GM18498 (cell line): ENCODE measurements around the gene CR1.
A peak's percentile ranks its signal among the peaks of the same experiment; 100 is the strongest.
"Not testable (repeated sequence)": the region's sequence is repeated elsewhere in the genome, so short reads cannot be mapped to it uniquely, and the experiment has no call there.

ENCODE experiments used
- ATAC-seq: cut with Tn5 transposase; IDR thresholded peaks from one replicate; pipeline ENCODE4 v1.9.1; 2021; ENCODE audit warnings: mild to moderate bottlenecking, moderate library complexity; ENCODE audit not compliant: unreplicated experiment

CR1 gene

DNA sequence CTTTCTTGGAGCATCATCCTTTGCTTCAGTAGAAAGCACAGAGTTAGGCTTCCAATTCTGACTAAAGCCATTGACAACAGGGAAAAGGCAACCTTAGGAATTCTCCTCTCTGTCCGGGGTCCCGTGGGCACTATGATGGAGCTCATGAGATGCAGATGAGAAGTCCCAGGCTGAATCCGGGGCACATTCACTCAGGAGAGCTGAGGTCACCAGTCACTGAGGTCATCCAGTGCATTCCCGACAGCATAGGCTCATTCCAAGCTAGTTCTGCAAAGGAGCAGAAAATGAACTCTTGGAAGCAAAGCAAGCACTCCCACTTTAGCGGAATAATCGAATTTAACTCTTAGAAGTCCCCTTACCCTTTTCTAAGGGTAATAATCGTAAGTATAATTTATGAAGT is 6.8 kb downstream of the CR1 start:
- no peak for ATAC-seq

DNA sequence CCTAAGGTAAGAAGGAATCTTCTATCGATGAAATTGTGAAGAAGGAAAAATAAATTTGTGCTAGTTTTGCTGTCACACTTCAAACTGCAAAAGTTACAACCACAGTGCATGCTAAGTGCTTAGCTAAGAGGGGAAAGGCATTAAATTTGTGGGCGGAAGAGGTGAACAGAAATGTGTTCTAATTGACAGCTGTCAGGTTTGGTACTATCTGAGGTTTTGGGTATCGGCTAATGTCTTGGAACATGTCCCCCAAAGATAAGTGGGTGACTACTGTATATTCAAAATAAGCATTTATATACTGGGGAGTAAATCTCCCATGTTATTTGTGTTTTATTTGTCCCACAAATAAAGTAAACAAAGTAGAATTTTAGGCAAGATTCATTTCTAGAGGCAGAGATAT is 8.0 kb downstream of the CR1 start:
- no peak for ATAC-seq

DNA sequence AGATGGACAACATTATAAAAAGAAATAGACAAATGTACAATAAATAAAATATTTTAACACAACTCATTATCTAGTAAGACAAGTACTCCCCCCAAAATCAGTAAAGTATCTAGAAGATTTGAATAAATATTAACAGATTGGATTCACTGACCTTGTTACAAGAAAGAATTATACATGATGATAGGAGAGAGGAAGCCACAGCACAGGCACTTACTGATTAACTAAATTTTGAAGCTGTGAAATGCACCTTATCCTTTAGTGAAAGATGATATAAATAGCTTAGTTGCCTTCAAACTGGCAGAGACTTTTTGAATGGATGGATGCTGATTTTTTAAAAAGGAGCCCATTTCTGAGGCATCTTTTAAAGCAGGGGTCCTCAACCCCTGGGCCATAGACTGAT is 8.5 kb downstream of the CR1 start:
- no peak for ATAC-seq

DNA sequence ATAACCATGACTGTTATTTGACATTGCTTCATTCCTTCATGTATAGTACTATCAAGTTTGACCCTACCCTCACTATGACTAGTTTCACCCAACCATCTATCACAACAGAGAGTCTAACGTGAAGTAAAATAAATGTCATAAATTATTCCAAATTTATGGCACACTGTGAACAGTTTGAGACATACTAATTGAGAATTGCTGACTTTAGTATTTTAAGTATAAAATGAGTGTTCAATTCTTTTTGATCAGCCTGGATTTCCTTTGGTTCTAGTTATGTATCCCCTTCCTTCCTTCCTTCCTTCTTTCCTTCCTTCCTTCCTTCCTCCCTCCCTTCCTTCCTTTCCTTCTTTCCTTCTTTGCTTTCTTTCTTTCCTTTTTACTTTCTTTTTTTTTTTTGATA is 14.5 kb downstream of the CR1 start:
- no peak for ATAC-seq

DNA sequence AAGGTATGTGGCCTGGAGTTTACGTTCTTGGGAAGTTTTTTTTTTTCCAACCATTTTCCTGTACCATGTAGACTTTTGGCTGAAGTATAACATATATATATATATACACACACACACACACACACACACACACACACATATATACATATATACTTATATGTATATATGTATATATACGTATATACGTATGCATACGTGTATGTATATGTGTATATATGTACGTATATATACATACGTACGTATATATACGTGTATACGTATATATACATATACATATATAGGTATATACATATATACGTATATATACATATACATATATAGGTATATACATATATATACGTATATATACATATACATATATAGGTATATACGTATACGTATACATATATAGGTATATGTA is 18.9 kb downstream of the CR1 start:
- no peak for ATAC-seq

DNA sequence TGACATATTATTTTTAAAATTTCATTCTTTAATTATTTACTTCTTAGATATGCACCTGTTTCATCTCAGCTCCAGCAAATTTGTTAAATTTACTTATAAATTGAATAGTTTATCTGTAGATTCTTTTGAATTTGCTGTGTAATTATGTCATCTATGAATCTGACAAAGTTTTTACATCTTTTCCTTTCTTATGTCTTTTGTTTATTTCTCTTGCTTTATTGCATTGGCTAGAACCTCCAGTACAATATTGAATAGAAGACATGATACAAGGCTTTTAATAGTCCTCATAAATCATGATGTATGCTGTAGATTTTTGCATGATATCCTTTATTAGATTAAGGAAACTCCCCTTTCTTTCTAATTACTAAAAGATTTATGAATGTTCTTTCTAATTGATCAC is 20.8 kb downstream of the CR1 start:
- no peak for ATAC-seq

DNA sequence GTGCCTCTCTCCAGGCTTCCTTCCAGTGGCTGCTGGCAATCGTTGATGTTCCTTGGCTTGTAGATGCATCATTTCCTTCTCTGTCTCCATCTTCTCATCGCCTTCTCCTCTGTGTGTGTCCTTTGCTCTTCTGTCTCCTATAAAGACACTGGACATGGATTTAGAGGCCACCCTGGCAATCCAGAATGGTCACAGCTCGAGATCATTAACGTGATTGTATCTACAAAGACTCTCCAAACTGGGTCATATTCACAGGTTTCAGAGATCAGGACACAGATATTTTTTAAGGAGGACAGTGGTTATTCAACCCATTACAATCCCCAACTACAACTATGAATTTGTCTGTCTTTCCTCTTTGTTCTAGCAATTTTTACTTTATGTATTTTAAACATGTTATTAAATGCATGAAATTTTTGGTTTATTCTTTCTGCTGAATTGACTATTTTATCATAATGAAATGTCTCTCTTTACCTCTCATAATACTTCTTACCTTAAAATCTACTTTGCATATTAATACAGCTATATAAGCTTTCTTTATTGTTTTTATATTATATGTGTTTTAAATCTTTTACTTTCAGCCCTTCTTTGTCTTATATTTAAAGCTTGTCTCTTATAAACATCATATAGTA is 22.8 kb downstream of the CR1 start:
- no peak for ATAC-seq

DNA sequence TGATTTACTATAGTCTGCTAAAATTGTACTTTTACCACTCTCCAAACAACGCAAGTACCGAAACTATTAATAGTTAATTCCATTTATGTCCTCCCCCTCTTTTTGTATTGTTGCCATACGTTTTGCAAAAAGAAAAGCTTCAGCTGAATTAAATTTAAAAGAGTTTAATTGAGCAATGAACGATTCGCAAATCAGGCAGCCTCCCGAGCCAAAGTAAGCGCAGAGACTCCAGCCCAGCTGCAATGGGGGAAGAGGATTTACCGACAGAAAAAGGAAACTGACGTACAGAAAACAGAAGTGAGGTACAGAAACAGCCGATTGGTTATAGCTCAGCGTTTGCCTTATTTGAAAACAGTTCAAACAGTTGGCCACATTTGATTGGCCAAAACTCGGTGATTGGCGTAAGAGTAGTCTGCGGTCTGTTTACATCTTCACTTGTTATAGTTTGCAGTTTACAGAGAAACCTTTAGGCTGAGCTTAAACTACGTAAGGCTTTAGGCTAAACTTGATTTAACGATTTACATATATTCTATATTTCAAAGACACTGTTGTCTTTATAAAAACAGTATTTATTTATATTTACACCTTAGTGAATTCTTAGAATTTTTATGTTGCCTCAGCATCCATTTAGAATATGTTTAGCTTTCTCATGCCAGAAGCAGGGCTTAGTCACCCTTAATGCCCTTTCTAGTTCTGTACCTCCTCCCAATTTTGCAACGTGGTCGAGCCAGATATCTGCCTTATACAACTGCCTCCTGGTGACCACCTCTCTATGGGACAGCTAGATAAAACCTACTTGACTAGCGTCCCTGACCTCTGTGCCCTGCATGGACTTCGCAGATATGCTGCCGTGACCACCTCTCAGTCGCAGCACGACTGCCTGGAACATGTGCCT is 23.8 kb downstream of the CR1 start:
- no peak for ATAC-seq

DNA sequence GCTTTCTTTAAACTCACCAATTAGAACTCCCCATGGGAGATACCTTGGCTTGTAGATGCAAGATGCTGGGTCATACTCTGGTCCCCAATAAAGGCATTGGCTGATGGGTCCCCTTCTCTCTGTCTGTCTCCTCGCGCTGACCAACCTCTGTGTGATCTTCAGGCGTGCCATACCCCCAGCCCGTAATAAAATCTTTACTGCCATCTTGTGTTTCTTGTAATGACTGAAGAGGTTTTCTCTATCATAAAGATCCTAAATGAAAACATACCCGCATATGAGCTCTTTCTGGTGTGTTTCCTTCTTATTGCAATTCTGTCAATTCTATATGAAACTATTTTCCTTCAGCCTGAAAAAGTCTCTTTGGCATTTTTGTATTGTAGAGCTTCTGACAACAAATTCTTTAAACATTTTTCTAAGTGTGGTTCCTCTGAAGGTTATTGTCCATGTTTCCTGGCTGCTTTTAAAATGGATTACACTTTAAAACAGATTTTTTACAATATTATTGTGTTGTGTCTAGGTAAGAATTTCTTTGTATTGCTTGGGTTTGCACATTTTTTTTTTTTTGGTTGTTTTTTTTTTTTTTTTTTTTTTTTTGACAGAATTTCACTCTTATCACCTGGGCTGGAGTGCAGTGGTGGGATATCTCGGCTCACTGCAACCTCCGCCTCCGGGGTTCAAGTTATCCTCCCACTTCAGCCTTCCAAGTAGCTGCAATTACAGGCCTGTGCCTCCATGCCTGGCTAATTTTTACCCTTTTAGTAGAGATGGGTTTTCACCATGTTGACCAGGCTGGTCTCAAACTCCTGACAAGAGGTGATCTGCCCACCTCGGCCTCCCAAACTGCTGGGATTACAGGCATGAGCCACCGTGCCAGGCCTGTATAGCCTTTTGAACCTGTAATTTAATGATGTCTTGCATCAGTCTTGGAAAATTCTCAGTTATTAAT is 24.7 kb downstream of the CR1 start:
- not testable (repeated sequence) for ATAC-seq

DNA sequence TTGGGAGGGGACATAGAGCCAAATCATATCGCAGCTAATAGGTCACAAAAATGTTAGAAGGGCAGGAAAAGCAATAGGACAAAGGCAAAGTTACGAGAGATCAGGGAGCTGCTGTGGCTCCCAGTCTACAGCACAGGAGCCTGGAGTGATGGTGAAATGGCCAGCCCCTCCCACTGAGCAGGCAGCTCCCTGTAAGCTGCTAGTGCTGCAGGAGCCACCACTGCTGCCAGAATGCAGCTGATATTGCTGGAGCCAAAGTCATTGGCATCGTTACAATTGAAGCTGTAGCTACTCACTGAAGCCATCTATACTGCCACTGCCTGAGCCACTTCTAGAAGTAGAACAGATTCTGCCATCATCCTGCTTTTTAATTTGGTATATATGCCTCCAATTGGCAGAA is 29.3 kb downstream of the CR1 start:
- ATAC-seq = not testable (repeated sequence)

DNA sequence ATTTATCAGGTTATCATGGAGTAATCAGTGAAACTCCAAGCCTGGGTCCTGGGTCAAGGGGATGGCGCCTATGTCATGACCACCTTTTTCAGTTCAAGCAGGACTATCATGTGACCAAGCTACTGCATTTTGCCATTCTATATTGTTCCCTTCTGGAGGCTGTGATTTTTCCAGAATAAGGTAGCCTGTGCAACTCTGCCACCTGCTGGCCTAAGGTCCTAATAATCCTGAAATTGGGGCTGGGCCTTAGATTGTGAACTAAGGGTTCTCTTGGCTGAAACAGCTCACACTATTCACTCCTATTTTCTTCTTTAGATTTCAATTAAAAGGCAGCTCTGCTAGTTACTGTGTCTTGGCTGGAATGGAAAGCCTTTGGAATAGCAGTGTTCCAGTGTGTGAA is 32.4 kb downstream of the CR1 start:
- not testable (repeated sequence) for ATAC-seq

DNA sequence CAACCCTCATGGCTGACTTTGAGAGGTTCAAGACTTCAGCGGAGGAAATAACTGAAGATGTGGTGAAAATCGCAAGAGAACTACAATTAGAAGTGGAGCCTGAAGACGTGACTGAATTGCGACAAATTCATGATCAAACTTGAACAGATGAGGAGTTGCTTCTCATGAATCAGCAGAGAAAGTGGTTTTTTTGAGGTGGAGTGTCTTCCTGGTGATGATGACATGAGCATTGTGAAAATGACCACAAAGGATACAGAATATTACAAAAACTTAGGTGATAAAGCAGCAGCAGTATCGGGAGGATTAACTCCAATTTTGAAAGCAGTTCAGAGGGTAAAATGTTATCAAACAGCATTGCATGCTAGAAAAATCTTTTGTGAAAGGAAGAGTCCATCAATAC is 40.3 kb downstream of the CR1 start:
- not testable (repeated sequence) for ATAC-seq

DNA sequence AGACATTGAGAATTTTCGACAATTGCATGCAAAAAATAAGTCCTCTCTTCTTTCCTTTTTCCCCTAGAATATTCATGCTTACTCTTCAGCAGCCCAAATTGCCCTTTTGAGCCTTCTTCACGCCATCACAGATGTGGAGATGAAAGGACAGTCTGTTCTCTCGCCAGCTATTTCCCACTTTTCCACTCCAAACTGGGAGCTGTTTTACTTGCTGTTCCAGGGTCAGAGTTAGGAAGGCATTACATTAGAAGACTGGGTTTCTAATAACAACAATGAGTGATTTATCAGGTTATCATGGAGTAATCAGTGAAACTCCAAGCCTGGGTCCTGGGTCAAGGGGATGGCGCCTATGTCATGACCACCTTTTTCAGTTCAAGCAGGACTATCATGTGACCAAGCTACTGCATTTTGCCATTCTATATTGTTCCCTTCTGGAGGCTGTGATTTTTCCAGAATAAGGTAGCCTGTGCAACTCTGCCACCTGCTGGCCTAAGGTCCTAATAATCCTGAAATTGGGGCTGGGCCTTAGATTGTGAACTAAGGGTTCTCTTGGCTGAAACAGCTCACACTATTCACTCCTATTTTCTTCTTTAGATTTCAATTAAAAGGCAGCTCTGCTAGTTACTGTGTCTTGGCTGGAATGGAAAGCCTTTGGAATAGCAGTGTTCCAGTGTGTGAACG is 50.9 kb downstream of the CR1 start:
- not testable (repeated sequence) for ATAC-seq

DNA sequence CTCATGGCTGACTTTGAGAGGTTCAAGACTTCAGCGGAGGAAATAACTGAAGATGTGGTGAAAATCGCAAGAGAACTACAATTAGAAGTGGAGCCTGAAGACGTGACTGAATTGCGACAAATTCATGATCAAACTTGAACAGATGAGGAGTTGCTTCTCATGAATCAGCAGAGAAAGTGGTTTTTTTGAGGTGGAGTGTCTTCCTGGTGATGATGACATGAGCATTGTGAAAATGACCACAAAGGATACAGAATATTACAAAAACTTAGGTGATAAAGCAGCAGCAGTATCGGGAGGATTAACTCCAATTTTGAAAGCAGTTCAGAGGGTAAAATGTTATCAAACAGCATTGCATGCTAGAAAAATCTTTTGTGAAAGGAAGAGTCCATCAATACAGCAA is 58.9 kb downstream of the CR1 start:
- ATAC-seq = not testable (repeated sequence)

DNA sequence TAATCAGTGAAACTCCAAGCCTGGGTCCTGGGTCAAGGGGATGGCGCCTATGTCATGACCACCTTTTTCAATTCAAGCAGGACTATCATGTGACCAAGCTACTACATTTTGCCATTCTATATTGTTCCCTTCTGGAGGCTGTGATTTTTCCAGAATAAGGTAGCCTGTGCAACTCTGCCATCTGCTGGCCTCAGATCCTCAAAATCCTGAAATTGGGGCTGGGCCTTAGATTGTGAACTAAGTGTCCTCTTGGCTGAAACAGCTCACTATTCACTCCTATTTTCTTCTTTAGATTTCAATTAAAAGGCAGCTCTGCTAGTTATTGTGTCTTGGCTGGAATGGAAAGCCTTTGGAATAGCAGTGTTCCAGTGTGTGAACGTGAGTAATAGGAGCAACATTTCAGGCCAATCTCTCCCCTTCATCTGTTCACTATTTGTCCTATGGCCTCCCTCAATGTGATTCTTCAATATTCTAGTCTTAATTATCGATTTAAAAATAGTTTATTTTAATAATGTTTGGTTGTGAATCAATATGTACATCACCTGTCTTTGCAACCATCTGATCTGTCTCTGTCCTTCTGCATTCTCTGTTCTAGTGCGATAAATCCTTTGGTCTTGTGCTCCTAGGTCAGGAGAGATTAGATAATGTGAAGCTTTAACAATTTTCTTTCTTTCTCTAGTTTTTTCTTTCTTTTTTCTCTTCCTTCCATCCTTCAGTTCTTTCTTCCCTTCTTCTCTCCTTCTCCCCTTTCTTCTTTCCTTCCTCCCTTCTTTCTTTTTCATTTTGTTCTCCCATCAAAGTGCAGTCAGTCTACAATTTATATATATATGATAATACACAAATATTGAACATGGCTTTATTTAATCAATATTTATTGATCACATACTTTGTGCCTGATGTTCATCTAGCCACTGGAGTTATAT is 69.8 kb downstream of the CR1 start:
- ATAC-seq = no peak

DNA sequence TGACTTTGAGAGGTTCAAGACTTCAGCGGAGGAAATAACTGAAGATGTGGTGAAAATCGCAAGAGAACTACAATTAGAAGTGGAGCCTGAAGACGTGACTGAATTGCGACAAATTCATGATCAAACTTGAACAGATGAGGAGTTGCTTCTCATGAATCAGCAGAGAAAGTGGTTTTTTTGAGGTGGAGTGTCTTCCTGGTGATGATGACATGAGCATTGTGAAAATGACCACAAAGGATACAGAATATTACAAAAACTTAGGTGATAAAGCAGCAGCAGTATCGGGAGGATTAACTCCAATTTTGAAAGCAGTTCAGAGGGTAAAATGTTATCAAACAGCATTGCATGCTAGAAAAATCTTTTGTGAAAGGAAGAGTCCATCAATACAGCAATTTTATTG is 76.0 kb downstream of the CR1 start:
- not testable (repeated sequence) for ATAC-seq

DNA sequence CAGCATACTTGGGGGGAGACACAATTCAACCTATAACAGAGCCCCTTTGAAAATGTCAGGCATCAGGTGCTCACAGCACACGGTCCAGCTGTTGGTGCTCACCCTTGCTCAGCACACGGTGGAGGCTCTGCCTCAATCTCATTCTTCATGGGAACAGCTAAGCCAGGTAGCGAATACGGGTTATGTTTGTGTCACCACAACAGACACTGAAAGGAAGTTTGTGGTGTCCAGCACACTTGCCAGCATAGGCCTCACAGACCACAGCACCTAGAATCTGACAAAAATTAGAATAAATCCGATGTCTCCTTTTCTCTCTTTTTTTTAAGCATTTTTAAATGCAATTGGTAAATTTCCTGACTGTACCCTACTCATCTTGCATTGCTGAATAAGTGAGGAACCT is 77.1 kb downstream of the CR1 start:
- ATAC-seq = not testable (repeated sequence)

DNA sequence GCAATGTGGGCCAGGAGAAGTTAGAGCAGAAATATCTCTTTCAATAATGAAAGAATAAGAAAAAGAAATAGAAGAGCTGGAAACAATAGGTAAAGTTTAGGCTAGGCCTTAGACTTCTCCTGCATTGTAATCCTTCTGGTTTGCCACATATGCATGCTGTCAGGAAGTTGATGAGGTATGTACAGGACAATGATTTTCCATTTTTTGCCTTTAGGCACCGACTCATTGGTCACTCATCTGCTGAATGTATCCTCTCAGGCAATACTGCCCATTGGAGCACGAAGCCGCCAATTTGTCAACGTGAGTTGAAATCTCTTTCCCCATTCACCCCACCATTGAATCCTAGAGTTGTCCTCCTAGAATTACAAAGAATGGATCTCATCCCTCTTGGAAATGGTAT is 79.4 kb downstream of the CR1 start:
- not testable (repeated sequence) for ATAC-seq

DNA sequence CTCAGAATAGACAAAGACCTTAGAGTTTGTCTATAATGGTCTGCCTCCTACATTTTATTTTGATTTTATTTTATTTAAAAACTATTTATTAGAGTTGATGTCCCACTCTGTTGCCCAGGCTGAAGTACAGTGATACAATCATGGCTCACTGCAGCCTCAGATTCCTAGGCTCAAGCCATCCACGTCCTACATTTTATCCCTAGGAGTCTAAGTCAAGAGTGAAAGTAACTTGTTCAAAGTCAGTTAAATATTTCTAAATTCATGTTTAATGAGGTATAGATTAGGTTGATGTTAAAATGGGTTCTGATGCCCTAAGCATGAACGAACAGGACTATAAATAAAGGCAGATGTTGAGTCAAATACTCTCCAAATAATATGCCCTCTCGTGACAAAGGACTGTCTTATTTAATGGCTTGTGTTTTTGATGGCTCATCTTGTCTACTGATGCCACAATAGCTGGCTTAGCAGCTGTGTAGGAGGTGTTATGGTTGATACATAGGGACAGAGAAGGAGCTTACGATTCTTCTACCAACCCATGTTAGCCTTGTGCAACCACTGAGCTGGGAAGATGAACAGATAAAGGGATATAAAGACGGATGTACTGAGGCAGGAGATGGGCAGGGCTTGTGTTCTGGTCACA is 83.0 kb downstream of the CR1 start:
- peak; percentile 30 for ATAC-seq
